Measurements from ENCODE around the gene LEFTY2.

Gene LEFTY2

DNA sequence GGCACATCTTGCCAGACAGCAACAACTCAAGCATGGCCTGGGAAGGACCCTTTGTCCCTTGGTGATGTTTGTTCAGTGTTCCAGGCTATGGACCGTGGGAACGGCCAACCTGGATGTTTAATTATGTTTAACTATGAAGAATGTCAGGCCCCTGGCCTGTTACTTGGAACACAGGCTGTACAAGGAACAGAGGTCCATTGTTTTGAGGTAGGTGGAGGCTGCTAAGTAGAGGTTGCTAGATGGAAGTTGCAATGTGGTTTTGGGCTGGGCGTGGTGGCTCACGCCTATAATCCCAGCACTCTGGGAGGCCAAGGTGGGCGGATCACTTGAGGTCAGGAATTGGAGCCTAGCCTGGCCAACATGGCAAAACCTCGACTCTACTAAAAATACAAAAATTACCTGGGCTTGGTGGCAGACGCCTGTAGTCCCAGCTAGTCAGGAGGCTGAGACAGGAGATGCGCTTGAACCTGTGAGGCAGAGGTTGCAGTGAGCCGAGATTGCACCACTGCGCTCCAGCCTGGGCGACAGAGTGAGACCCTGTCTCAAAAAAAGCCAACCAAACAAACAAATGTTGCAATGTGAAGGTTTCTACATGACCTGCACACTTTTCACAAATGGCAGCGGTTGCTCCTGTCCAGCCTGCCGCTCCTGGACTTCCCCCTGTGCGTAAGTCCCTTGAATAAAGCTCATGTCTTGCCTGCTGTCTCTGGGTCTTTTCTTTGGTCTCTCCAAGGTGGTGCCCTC lies 49.6 kb downstream of the LEFTY2 start:
- Histone ChIP-seq H3K9me2 (ENCODE audit: low read depth, low read length) (no peaks in the 10 kb centered on the region), H2AFZ (ENCODE audit: low read length) (no peak overlapping the region), H3F3A (ENCODE audit: insufficient read depth, low read length) (no peaks in the 10 kb centered on the region), H4K20me1 (ENCODE audit: insufficient read depth, low read length) (no peaks in the 10 kb centered on the region), H3K4me2 (ENCODE audit: low read length) (no peak overlapping the region), H3K9ac (ENCODE audit: low read length) (no peak overlapping the region), H3K4me3 (ENCODE audit: low read depth, low read length, poor library complexity, severe bottlenecking) (no peak overlapping the region), H3K4me1 (ENCODE audit: insufficient read depth, low read length, severe bottlenecking) (peaks cover 7% of the 10 kb centered on the region), H3K79me2 (ENCODE audit: insufficient read depth, low read length) (no peaks in the 10 kb centered on the region), H3K36me3 (ENCODE audit: insufficient read depth, low read length) (no peaks in the 10 kb centered on the region), H3K27ac (ENCODE audit: low read depth, low read length, poor library complexity, severe bottlenecking) (no peak overlapping the region), H3K9me3 (ENCODE audit: low read length) (no peaks in the 10 kb centered on the region), H3K27me3 (ENCODE audit: insufficient read depth, low read length) (no peaks in the 10 kb centered on the region; the same call in 1 of the 2 replicates)
- TF ChIP-seq EZH2 (IDR thresholded peaks at IDR 0.05; ENCODE audit: borderline replicate concordance, low read length): no peak
- TF ChIP-seq, protein P1, sequence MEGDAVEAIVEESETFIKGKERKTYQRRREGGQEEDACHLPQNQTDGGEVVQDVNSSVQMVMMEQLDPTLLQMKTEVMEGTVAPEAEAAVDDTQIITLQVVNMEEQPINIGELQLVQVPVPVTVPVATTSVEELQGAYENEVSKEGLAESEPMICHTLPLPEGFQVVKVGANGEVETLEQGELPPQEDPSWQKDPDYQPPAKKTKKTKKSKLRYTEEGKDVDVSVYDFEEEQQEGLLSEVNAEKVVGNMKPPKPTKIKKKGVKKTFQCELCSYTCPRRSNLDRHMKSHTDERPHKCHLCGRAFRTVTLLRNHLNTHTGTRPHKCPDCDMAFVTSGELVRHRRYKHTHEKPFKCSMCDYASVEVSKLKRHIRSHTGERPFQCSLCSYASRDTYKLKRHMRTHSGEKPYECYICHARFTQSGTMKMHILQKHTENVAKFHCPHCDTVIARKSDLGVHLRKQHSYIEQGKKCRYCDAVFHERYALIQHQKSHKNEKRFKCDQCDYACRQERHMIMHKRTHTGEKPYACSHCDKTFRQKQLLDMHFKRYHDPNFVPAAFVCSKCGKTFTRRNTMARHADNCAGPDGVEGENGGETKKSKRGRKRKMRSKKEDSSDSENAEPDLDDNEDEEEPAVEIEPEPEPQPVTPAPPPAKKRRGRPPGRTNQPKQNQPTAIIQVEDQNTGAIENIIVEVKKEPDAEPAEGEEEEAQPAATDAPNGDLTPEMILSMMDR (IDR thresholded peaks at IDR 0.05; ENCODE audit: low read length): no peak

DNA sequence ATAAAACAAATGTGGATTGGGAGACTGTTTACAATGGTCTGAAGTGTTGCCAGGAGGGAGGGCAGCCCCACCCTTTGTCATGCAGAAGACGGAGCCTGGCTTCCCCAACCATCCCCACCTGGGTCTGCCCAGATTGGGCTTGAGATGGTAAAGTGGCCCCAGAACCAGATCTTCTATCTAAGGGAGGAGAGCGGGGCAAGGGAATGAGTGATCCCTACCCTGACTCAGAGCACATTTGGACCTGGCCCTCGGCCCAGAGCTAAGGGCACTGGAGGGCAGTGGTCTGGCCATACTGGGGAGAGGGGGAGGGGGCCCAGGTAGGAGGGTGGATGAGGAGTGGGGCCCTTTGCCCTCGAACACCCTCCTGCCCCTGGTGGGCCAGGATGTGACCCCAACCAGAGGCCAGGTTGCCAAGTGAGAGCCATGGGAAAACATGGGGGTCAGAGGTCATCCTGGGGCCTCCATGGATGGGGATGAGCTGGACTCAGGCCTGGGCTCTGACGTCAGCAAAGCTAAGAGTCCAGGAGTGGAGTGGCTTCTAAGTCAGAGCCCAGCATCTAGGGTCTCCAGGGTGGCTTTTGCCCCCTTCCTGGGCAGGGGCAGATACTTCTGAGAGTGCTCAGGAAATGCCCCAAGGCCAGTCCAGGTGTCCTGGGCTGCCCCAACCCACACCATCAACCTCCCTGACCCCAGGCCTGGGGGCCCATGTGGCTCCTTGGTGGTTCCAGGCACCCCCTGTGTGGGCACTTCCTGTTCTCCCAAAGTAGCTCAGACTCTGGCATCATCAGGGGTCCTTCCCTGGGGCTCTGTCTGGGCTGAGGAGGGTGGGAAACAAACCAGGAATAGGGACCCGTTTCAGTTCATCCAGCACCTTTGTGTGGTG lies 50.4 kb downstream of the LEFTY2 start:
- Histone ChIP-seq H3K4me3 (ENCODE audit: low read depth, low read length, poor library complexity, severe bottlenecking) (no peak overlapping the region), H2AFZ (ENCODE audit: low read length) (no peak overlapping the region), H3K4me1 (ENCODE audit: insufficient read depth, low read length, severe bottlenecking) (no peaks in the 10 kb centered on the region), H3F3A (ENCODE audit: insufficient read depth, low read length) (no peaks in the 10 kb centered on the region), H3K79me2 (ENCODE audit: insufficient read depth, low read length) (no peaks in the 10 kb centered on the region), H3K4me2 (ENCODE audit: low read length) (no peak overlapping the region), H3K27me3 (ENCODE audit: insufficient read depth, low read length) (no peaks in the 10 kb centered on the region; the same call in 1 of the 2 replicates), H3K9ac (ENCODE audit: low read length) (no peak overlapping the region), H3K36me3 (ENCODE audit: insufficient read depth, low read length) (no peaks in the 10 kb centered on the region), H3K9me2 (ENCODE audit: low read depth, low read length) (no peaks in the 10 kb centered on the region), H3K27ac (ENCODE audit: low read depth, low read length, poor library complexity, severe bottlenecking) (no peak overlapping the region), H4K20me1 (ENCODE audit: insufficient read depth, low read length) (no peaks in the 10 kb centered on the region), H3K9me3 (ENCODE audit: low read length) (no peaks in the 10 kb centered on the region)
- no peak for TF ChIP-seq EZH2 (IDR thresholded peaks at IDR 0.05; ENCODE audit: borderline replicate concordance, low read length)
- TF ChIP-seq, protein P1 (IDR thresholded peaks at IDR 0.05; ENCODE audit: low read length): no peak

DNA sequence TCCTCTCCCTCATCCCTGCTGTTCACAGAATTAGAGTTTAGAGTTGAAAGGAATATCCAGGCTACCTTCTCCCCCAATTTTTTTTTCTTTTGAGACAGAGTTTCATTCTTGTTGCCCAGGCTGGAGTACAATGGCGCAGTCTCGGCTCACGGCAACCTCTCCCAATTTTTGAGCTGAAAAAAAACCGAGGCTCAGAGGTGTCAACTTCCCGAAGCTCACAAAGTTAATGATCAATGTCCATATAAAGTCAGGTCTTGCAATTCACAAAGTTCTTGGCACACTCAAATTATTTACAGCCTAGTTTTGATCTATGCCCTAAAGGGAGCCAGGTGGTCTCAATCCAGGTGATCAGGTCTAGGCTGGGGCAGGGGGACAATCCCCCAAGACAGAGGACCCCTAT lies 51.3 kb downstream of the LEFTY2 start:
- Histone ChIP-seq H4K20me1 (ENCODE audit: insufficient read depth, low read length) (no peaks in the 10 kb centered on the region), H3K36me3 (ENCODE audit: insufficient read depth, low read length) (no peaks in the 10 kb centered on the region), H3K4me2 (ENCODE audit: low read length) (no peak overlapping the region), H3K27me3 (ENCODE audit: insufficient read depth, low read length) (no peaks in the 10 kb centered on the region; the same call in 1 of the 2 replicates), H3K9me3 (ENCODE audit: low read length) (no peaks in the 10 kb centered on the region), H3K4me3 (ENCODE audit: low read depth, low read length, poor library complexity, severe bottlenecking) (no peak overlapping the region), H3F3A (ENCODE audit: insufficient read depth, low read length) (no peaks in the 10 kb centered on the region), H3K79me2 (ENCODE audit: insufficient read depth, low read length) (no peaks in the 10 kb centered on the region), H3K27ac (ENCODE audit: low read depth, low read length, poor library complexity, severe bottlenecking) (no peak overlapping the region), H2AFZ (ENCODE audit: low read length) (no peak overlapping the region), H3K4me1 (ENCODE audit: insufficient read depth, low read length, severe bottlenecking) (no peaks in the 10 kb centered on the region), H3K9ac (ENCODE audit: low read length) (no peak overlapping the region), H3K9me2 (ENCODE audit: low read depth, low read length) (no peaks in the 10 kb centered on the region)
- no peak for TF ChIP-seq EZH2 (IDR thresholded peaks at IDR 0.05; ENCODE audit: borderline replicate concordance, low read length)
- TF ChIP-seq, protein P1 (IDR thresholded peaks at IDR 0.05; ENCODE audit: low read length): no peak

All from OCI-LY1 (cell line).